Vagina (tissue), 2 donors: ENCODE measurements around the gene GSTO2.

Source experiments
- POLR2A ChIP-seq, 2 donors: fragments of 450-650 bp; IDR thresholded peaks; one replicate each; pipeline ENCODE4 v1.6.1; 2017; ENCODE audit warnings: antibody characterized with exemption in 2 of 2, mild to moderate bottlenecking in 2 of 2, moderate library complexity in 2 of 2
- POLR2AphosphoS5 ChIP-seq, 2 donors: sonication (generic); formaldehyde crosslinking; IDR thresholded peaks; one replicate each; pipeline ENCODE4 v1.9.0; 2017; ENCODE audit warnings: antibody characterized with exemption in 2 of 2, mild to moderate bottlenecking in 2 of 2, low read depth in 1 of 2; ENCODE audit not compliant: insufficient read depth in 1 of 2
- TF ChIP-seq, protein P1 (sequence below), 3 experiments: fragments of 450-650 bp in 2 of 3; fragments of 200-600 bp in 1 of 3; sonication (generic) in 1 of 3; IDR thresholded peaks; one replicate each; pipeline ENCODE4 v1.5.1; 2017 to 2019; ENCODE audit warnings: antibody characterized with exemption in 3 of 3, mild to moderate bottlenecking in 2 of 3, moderate library complexity in 2 of 3

DNA sequence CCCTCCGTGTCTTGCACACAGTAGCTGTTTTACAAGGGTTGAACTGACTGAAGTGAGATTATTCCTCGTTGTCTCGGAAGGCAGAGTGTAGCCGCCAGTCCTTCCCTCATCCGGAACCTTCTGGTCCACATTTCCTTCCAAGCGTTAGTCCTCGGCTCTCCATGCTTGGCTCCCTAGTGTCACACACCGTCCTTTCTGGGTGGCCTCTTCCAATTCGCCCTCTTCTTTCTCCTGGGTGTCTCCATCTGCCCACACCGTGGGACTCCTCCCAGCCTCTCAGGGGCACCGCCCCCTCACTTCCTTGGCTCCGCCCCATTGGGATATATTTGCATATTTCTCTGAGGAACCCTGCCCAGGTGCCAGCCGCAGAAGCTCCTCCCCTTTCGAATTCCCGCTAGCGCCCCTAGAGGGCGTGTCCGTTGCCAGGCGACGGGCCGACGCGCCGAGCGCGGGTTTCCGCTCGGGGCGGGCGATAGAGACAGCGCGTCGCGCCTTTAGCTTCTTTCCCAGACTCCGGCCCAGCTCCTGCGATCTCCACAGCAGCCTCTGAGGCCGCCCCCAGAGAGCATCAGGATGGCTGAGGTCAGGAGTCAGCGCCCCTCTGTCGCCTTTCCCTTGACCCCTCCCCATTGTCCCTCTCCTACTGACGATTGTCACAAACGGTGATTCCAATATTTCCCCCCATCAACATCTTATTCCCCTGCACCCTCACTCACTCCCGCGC is 84.5 kb downstream of the GSTO2 start, which contains the start of gene CFAP58:
- TF ChIP-seq POLR2A (IDR thresholded peaks at IDR 0.05) (peak in 1 of 2 donors; percentile 15), POLR2AphosphoS5 (IDR thresholded peaks at IDR 0.05; ENCODE audit: insufficient read depth in 1 of 2, low read depth in 1 of 2) (peak; percentile 75 to 86)
- TF ChIP-seq, protein P1, sequence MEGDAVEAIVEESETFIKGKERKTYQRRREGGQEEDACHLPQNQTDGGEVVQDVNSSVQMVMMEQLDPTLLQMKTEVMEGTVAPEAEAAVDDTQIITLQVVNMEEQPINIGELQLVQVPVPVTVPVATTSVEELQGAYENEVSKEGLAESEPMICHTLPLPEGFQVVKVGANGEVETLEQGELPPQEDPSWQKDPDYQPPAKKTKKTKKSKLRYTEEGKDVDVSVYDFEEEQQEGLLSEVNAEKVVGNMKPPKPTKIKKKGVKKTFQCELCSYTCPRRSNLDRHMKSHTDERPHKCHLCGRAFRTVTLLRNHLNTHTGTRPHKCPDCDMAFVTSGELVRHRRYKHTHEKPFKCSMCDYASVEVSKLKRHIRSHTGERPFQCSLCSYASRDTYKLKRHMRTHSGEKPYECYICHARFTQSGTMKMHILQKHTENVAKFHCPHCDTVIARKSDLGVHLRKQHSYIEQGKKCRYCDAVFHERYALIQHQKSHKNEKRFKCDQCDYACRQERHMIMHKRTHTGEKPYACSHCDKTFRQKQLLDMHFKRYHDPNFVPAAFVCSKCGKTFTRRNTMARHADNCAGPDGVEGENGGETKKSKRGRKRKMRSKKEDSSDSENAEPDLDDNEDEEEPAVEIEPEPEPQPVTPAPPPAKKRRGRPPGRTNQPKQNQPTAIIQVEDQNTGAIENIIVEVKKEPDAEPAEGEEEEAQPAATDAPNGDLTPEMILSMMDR (IDR thresholded peaks at IDR 0.05) = peak; percentile 41 to 45 (median 43)
